Tibial nerve (tissue), 4 donors: Measurements from ENCODE around the gene PIP5KL1.

Experiments used
- CTCF ChIP-seq, 5 experiments: fragments of 200-600 bp in 3 of 5; fragments of 450-650 bp in 2 of 5; sonication (generic) in 3 of 5; IDR thresholded peaks; one replicate each; pipeline ENCODE4 v1.5.1; 2016 to 2019; ENCODE audit warnings: antibody characterized with exemption in 5 of 5, mild to moderate bottlenecking in 3 of 5, moderate library complexity in 2 of 5
- EP300 ChIP-seq, 2 donors: sonication (generic); formaldehyde crosslinking; IDR thresholded peaks; one replicate each; pipeline ENCODE4 v1.6.1; 2017; ENCODE audit warnings: antibody characterized with exemption in 2 of 2, mild to moderate bottlenecking in 1 of 2
- POLR2A ChIP-seq, 2 donors: fragments of 450-650 bp; IDR thresholded peaks; one replicate each; pipeline ENCODE4 v1.6.1; 2017; ENCODE audit warnings: antibody characterized with exemption in 2 of 2, mild to moderate bottlenecking in 2 of 2, moderate library complexity in 2 of 2

GRCh38 chr9:127876026-127876763 lies 54.4 kb downstream of the PIP5KL1 start:
- TF ChIP-seq EP300 (IDR thresholded peaks at IDR 0.05): no peak
- TF ChIP-seq CTCF (IDR thresholded peaks at IDR 0.05): no peak
- TF ChIP-seq POLR2A (IDR thresholded peaks at IDR 0.05): no peak
